HG02852 (cell line): Measurements from ENCODE around the gene DVL1.
"Not testable (repeated sequence)": the region's sequence is repeated elsewhere in the genome, so short reads cannot be mapped to it uniquely, and the experiment has no call there.

Experiments used
- ATAC-seq: cut with Tn5 transposase; IDR thresholded peaks from one replicate; pipeline ENCODE4 v1.9.1; 2021; ENCODE audit warnings: mild to moderate bottlenecking, moderate library complexity; ENCODE audit not compliant: unreplicated experiment

Gene DVL1

GRCh38 chr1:1373815-1374588, 24.8 kb upstream of the DVL1 start:
- ATAC-seq = no peak

GRCh38 chr1:1373051-1373814, 24.0 kb upstream of the DVL1 start:
- ATAC-seq = no peak

- no peak for ATAC-seq
Measured at GRCh38 chr1:1371746-1372711, 22.8 kb upstream of the DVL1 start.

- no peak for ATAC-seq
Measured at GRCh38 chr1:1371364-1371745, 22.1 kb upstream of the DVL1 start.

- no peak for ATAC-seq
Measured at GRCh38 chr1:1370771-1371300, 21.6 kb upstream of the DVL1 start.

GRCh38 chr1:1370094-1370493, 20.9 kb upstream of the DVL1 start:
- not testable (repeated sequence) for ATAC-seq

GRCh38 chr1:1367315-1367714, 18.1 kb upstream of the DVL1 start:
- ATAC-seq = no peak

- ATAC-seq = no peak
Measured at GRCh38 chr1:1366699-1367066, 17.5 kb upstream of the DVL1 start.

- no peak for ATAC-seq
Measured at GRCh38 chr1:1365875-1366698, 16.9 kb upstream of the DVL1 start.

- no peak for ATAC-seq
Measured at GRCh38 chr1:1364266-1364665, 15.0 kb upstream of the DVL1 start.

- ATAC-seq = no peak
Measured at GRCh38 chr1:1361982-1362423, 12.8 kb upstream of the DVL1 start.

GRCh38 chr1:1361233-1361981, 12.2 kb upstream of the DVL1 start:
- no peak for ATAC-seq

- no peak for ATAC-seq
Measured at GRCh38 chr1:1360506-1361169, 11.4 kb upstream of the DVL1 start.

GRCh38 chr1:1359664-1360468, 10.6 kb upstream of the DVL1 start:
- no peak for ATAC-seq

GRCh38 chr1:1359308-1359663, 10.1 kb upstream of the DVL1 start:
- ATAC-seq = no peak

- no peak for ATAC-seq
Measured at GRCh38 chr1:1358433-1359271, 9.4 kb upstream of the DVL1 start, which contains the start of gene MXRA8. MXRA8 (minus strand) TSS chr1:1358555; CDS start chr1:1358504, 51 bp downstream.

- no peak for ATAC-seq
Measured at GRCh38 chr1:1357871-1358432, 8.7 kb upstream of the DVL1 start.
